ES-I3 (cell line): ENCODE measurements around the gene RLF.
"Not testable (repeated sequence)": the region's sequence is repeated elsewhere in the genome, so short reads cannot be mapped to it uniquely, and the experiment has no call there.

Source experiments
- H3K36me3 ChIP-seq: 2 replicates; pipeline ENCODE4 v1.6.1; 2013; ENCODE audit warnings: mild to moderate bottlenecking, low read length, control low read depth, moderate library complexity; ENCODE audit not compliant: insufficient read depth
- H3K4me1 ChIP-seq: 2 replicates; pipeline ENCODE4 v1.6.1; 2013; ENCODE audit warnings: mild to moderate bottlenecking, control low read depth, low read length; ENCODE audit not compliant: insufficient read depth
- H3K9ac ChIP-seq: 2 replicates; pipeline ENCODE4 v1.6.1; 2013; ENCODE audit warnings: low read depth, mild to moderate bottlenecking, low read length, moderate library complexity
- H3K9me3 ChIP-seq: 2 replicates; pipeline ENCODE4 v1.6.1; 2013; ENCODE audit warnings: mild to moderate bottlenecking, low read length, moderate library complexity; ENCODE audit not compliant: control insufficient read depth, insufficient read depth

Gene RLF

DNA sequence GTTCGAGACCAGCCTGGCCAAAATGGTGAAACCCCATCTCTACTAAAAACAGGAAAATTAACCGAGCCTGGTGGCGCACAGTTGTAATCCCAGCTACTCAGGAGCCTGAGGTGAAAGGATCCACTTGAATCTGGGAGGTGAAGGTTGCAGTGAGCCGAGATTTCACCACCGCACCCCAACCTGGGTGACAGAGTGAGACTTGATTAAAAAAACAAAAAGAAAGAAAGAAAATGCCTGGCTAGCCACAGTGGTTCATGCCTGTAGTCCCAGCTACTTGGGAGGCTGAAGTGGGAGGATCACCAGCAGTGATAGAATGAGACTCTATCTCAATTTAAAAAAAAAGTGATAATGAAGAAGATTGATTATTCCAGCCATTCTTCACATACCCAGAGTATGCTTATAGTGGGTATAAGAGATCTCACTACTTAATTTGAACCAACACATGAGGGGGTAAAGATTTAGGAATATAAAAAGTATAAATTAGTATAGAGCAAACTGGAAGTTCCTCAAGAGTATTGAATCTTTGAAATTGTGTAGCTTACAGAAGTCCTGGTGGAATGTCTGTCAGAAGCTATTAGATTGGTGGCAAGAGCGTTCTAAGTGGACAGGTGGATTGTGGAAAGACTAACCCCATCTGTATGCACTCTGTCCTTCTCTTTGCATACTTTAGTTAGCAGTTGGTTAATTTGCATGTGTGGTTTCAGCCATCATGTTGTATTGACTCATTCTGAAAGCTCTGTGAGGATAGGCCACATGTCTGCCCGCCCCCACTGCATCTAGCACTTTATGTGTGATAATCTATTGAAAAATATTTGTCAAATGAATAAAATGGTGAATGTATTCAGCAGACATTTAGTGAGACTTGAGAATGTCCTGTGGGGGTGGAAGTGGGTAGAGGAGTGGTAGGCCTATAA, 25.0 kb downstream of the RLF start:
- Histone ChIP-seq H3K9ac (no peak overlapping the region), H3K4me1 (peaks cover 7% of the 10 kb centered on the region), H3K36me3 (0 out of 2 replicates have a peak, but pooled peaks cover 3% of the 10 kb centered on the region), H3K9me3 (no peaks in the 10 kb centered on the region)

- peaks cover 7% of the 10 kb centered on the region for H3K4me1 ChIP-seq
- H3K9me3 ChIP-seq: no peaks in the 10 kb centered on the region
- peaks cover 7% of the 10 kb centered on the region; the same call in 1 of the 2 replicates for H3K36me3 ChIP-seq
- no peak overlapping the region for H3K9ac ChIP-seq
Observed at GRCh38 chr1:40187399-40187798, 26.2 kb downstream of the RLF start.

DNA sequence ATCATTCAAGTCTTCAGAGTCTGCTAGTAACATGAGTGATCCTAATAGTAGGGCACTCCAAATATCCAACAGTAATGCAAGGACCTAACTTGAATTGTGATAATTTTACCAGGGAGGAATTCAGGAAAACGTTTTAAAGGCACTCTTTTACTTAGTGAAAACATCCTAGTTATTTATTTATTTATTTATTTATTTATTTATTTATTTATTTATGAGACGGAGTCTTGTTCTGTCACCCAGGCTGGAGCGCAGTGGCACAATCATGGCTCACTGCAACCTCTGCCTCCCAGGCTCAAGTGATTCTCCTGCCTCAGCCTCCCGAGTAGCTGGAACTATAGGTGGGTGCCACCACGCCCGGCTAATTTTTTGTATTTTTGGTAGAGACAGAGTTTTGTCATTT, 33.5 kb downstream of the RLF start:
- not testable (repeated sequence) for H3K36me3 ChIP-seq, H3K9ac ChIP-seq, H3K4me1 ChIP-seq, H3K9me3 ChIP-seq

DNA sequence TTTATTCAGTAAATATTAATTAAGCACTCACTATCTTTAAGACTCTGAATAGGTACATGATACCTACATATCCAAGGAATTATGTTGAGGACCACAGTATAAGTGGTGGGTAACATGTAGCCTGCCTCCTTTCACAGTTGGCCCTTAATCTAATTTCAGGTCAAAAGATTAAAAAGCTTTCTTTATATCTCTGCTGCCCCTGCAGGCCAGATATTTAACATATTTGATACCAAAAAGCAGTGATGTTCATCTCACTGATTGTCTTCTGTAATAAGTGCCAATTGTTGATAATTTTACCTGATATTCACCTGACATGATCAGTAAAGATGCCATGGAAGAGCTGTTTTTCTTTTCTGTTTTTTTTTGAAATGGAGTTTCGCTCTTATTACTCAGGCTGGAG, 36.5 kb downstream of the RLF start:
- no peaks in the 10 kb centered on the region for H3K36me3 ChIP-seq
- H3K4me1 ChIP-seq: no peaks in the 10 kb centered on the region
- H3K9ac ChIP-seq: no peak overlapping the region
- no peaks in the 10 kb centered on the region for H3K9me3 ChIP-seq

DNA sequence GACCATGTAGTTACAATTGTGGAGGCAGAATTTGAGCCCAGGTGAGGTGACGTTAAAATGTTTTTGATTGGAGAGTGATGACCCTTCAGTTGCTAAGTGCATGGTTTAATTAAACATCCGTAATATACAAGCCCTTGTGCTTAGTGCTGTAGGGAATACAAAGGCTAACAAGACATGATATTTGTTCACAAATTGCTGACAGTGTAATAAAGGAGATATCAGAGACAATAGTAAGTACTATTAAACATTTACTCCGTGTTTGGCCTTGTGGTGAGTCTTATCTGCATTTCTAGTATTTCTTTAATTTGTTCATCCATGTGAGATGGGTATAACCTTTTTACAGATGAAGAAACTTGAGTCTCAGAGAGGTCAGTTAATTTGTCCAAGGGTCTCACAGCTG, 37.9 kb downstream of the RLF start:
- H3K4me1 ChIP-seq: no peaks in the 10 kb centered on the region
- H3K36me3 ChIP-seq: no peaks in the 10 kb centered on the region
- no peak overlapping the region for H3K9ac ChIP-seq
- H3K9me3 ChIP-seq: no peaks in the 10 kb centered on the region

- H3K36me3 ChIP-seq: no peaks in the 10 kb centered on the region
Observed at GRCh38 chr1:40204856-40205255, 43.7 kb downstream of the RLF start.

GRCh38 chr1:40210511-40211204, 49.5 kb downstream of the RLF start:
- Histone ChIP-seq H3K9ac (no peak overlapping the region), H3K4me1 (no peaks in the 10 kb centered on the region), H3K9me3 (no peaks in the 10 kb centered on the region), H3K36me3 (no peaks in the 10 kb centered on the region; the same call in 1 of the 2 replicates)

More at GRCh38 chr1:40204856-40205255, 43.7 kb downstream of the RLF start:
- no peaks in the 10 kb centered on the region for H3K9me3 ChIP-seq
- no peaks in the 10 kb centered on the region for H3K4me1 ChIP-seq
- H3K9ac ChIP-seq: no peak overlapping the region

GRCh38 chr1:40218333-40218732, 57.1 kb downstream of the RLF start:
- Histone ChIP-seq H3K4me1 (no peaks in the 10 kb centered on the region), H3K9ac (no peak overlapping the region), H3K9me3 (no peaks in the 10 kb centered on the region), H3K36me3 (no peaks in the 10 kb centered on the region)

DNA sequence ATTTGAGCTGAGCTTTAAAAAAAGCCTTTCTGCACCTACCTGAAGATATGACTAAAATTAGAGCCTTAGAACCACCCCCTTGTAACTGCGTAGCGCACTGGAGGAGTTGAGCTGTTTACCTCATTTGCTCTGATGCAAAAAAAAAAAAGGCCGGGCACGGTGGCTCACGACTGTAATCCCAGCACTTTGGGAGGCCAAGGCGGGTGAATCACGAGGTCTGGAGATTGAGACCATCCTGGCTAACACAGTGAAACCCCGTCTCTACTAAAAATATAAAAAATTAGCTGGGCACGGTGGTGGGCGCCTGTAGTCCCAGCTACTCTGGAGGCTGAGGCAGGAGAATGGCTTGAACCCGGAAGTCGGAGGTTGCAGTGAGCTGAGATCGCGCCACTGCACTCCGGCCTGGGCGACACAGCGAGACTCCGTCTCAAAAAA, 60.3 kb downstream of the RLF start:
- not testable (repeated sequence) for H3K9ac ChIP-seq, H3K36me3 ChIP-seq, H3K9me3 ChIP-seq, H3K4me1 ChIP-seq

DNA sequence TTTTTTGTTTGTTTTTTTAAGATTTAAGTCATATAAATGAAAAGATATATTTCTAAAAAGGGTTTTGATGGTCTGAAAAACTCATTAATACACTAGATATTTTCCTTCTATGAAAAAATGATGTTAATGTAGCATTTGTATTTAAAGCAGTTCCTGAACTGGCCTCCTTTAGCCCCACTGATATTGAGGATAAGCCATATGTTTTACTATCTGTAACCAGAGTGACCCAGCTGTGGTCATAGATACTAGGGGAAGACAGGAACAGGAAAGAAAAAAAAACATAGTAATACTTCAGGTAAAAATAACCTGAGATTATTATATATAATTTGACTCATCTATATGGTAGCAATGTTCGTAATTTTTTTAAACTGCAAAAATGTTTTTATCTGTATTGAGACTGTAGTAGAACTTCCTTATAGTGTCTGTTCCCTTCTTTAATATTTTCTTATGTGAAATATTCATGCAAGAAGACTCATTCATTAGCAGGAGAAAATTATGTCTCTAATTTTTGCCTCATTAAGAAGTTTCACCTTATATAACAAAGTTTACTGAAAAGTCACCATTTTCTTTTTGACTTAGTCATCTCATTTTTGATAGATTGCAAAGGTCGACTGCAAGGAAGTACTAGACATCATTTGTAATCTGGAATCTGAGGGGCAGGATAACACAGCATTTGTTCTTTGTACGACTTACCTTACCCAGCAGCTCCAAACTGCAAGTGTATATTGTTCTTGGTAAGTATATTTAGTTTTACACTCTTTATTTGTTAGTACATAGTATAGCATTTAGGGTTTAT, 61.0 kb downstream of the RLF start:
- Histone ChIP-seq H3K9me3 (no peaks in the 10 kb centered on the region), H3K36me3 (0 out of 2 replicates have a peak, but pooled peaks cover under 1% of the 10 kb centered on the region), H3K9ac (no peak overlapping the region), H3K4me1 (no peaks in the 10 kb centered on the region)

DNA sequence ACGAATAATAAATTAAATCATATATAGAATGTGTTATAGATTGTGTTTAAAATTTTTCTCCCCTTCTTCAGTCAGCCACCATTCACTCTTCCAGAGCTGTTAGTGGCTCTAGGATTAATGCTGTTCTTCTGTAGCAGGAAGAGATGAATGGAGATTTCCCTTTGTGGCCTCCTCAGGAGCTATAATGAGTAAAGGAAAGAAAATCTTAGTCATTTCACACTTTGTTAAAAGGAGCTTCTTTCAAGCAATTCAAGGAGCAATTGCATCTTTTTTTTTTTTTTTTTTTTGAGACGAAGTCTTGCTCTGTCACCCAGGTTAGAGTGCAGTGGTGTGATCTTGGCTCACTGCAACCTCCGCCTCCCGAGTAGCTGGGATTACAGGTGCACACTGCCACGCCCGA, 62.9 kb downstream of the RLF start:
- Histone ChIP-seq H3K36me3 (0 out of 2 replicates have a peak, but pooled peaks cover 2% of the 10 kb centered on the region), H3K9ac (no peak overlapping the region), H3K4me1 (no peaks in the 10 kb centered on the region), H3K9me3 (no peaks in the 10 kb centered on the region)

DNA sequence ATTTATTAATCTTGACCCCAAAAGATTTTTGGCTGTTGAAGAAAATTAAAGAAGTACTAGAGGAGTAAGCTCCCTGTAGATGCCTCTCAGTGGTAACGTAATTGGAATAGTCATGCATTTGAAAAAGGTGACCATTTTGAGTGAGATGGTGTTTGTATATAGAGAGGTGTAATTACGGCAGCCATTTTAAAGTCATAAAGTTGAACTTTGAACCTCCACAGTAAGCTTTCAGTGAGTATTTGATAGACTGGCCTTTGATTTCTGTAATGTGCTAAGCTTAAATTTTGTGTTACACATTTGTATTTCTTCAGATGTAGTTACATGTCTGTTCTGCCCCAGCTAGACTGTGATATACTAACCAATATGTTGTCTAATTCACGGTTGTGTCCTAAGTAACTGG, 65.0 kb downstream of the RLF start:
- Histone ChIP-seq H3K4me1 (no peaks in the 10 kb centered on the region), H3K9me3 (no peaks in the 10 kb centered on the region), H3K9ac (no peak overlapping the region), H3K36me3 (0 out of 2 replicates have a peak, but pooled peaks cover 2% of the 10 kb centered on the region)

- H3K4me1 ChIP-seq: no peaks in the 10 kb centered on the region
- H3K9me3 ChIP-seq: no peaks in the 10 kb centered on the region
- H3K9ac ChIP-seq: no peak overlapping the region
- peaks cover 15% of the 10 kb centered on the region for H3K36me3 ChIP-seq
Observed at GRCh38 chr1:40232444-40232843, 71.3 kb downstream of the RLF start.

GRCh38 chr1:40239626-40240025, 78.4 kb downstream of the RLF start:
- Histone ChIP-seq H3K9me3 (no peaks in the 10 kb centered on the region), H3K4me1 (no peaks in the 10 kb centered on the region), H3K9ac (no peak overlapping the region), H3K36me3 (peaks cover 16% of the 10 kb centered on the region)
